ENCODE results near the gene ATP6V0E1.

Gene ATP6V0E1

GRCh38 chr5:172999372-172999973, 15.9 kb downstream of the ATP6V0E1 start:
- Histone ChIP-seq H3K27me3 (replicated peaks; ENCODE audit: control insufficient read depth, insufficient read depth, low read length, poor library complexity, severe bottlenecking) (no peaks in the 10 kb centered on the region), H3K9me3 (ENCODE audit: control insufficient read depth, low read length) (no peaks in the 10 kb centered on the region), H3K36me3 (ENCODE audit: control insufficient read depth, insufficient read depth, low read length) (peaks cover 18% of the 10 kb centered on the region), H3K4me1 (ENCODE audit: control insufficient read depth, insufficient read depth, low read length, poor library complexity, severe bottlenecking) (peaks cover 20% of the 10 kb centered on the region), H3K27ac (ENCODE audit: insufficient read depth, low read length, poor library complexity, severe bottlenecking) (no peak overlapping the region), H3K4me3 (ENCODE audit: insufficient read depth, low read depth, low read length, poor library complexity, severe bottlenecking) (no peak overlapping the region)
- no peak for DNase-seq

- no peaks in the 10 kb centered on the region for H3K9me3 ChIP-seq (ENCODE audit: control insufficient read depth, low read length)
- DNase-seq = no peak
- no peak overlapping the region for H3K27ac ChIP-seq (ENCODE audit: insufficient read depth, low read length, poor library complexity, severe bottlenecking)
- peaks cover 16% of the 10 kb centered on the region for H3K36me3 ChIP-seq (ENCODE audit: control insufficient read depth, insufficient read depth, low read length)
- H3K4me1 ChIP-seq (ENCODE audit: control insufficient read depth, insufficient read depth, low read length, poor library complexity, severe bottlenecking) = peaks cover 20% of the 10 kb centered on the region
- no peak overlapping the region for H3K4me3 ChIP-seq (ENCODE audit: insufficient read depth, low read depth, low read length, poor library complexity, severe bottlenecking)
- H3K27me3 ChIP-seq (replicated peaks; ENCODE audit: control insufficient read depth, insufficient read depth, low read length, poor library complexity, severe bottlenecking) = no peaks in the 10 kb centered on the region
Observed at GRCh38 chr5:172999974-173000373, 16.4 kb downstream of the ATP6V0E1 start.

GRCh38 chr5:173001229-173001841, 17.8 kb downstream of the ATP6V0E1 start:
- Histone ChIP-seq H3K4me1 (ENCODE audit: control insufficient read depth, insufficient read depth, low read length, poor library complexity, severe bottlenecking) (peaks cover 20% of the 10 kb centered on the region), H3K27me3 (replicated peaks; ENCODE audit: control insufficient read depth, insufficient read depth, low read length, poor library complexity, severe bottlenecking) (no peaks in the 10 kb centered on the region), H3K27ac (ENCODE audit: insufficient read depth, low read length, poor library complexity, severe bottlenecking) (no peak overlapping the region), H3K4me3 (ENCODE audit: insufficient read depth, low read depth, low read length, poor library complexity, severe bottlenecking) (no peak overlapping the region), H3K36me3 (ENCODE audit: control insufficient read depth, insufficient read depth, low read length) (peaks cover 3% of the 10 kb centered on the region), H3K9me3 (ENCODE audit: control insufficient read depth, low read length) (no peaks in the 10 kb centered on the region)
- DNase-seq = no peak

GRCh38 chr5:173003360-173003759, 19.8 kb downstream of the ATP6V0E1 start:
- Histone ChIP-seq H3K9me3 (ENCODE audit: control insufficient read depth, low read length) (no peaks in the 10 kb centered on the region), H3K27me3 (replicated peaks; ENCODE audit: control insufficient read depth, insufficient read depth, low read length, poor library complexity, severe bottlenecking) (no peaks in the 10 kb centered on the region), H3K4me1 (ENCODE audit: control insufficient read depth, insufficient read depth, low read length, poor library complexity, severe bottlenecking) (peaks cover 20% of the 10 kb centered on the region), H3K36me3 (ENCODE audit: control insufficient read depth, insufficient read depth, low read length) (no peaks in the 10 kb centered on the region), H3K4me3 (ENCODE audit: insufficient read depth, low read depth, low read length, poor library complexity, severe bottlenecking) (no peak overlapping the region), H3K27ac (ENCODE audit: insufficient read depth, low read length, poor library complexity, severe bottlenecking) (no peak overlapping the region)
- no peak for DNase-seq

GRCh38 chr5:173004013-173004412, 20.4 kb downstream of the ATP6V0E1 start:
- no peaks in the 10 kb centered on the region for H3K36me3 ChIP-seq (ENCODE audit: control insufficient read depth, insufficient read depth, low read length)
- H3K9me3 ChIP-seq (ENCODE audit: control insufficient read depth, low read length) = no peaks in the 10 kb centered on the region
- H3K4me3 ChIP-seq (ENCODE audit: insufficient read depth, low read depth, low read length, poor library complexity, severe bottlenecking) = no peak overlapping the region
- DNase-seq = no peak
- peaks cover 20% of the 10 kb centered on the region for H3K4me1 ChIP-seq (ENCODE audit: control insufficient read depth, insufficient read depth, low read length, poor library complexity, severe bottlenecking)
- H3K27me3 ChIP-seq (replicated peaks; ENCODE audit: control insufficient read depth, insufficient read depth, low read length, poor library complexity, severe bottlenecking) = no peaks in the 10 kb centered on the region
- no peak overlapping the region for H3K27ac ChIP-seq (ENCODE audit: insufficient read depth, low read length, poor library complexity, severe bottlenecking)

- Histone ChIP-seq H3K36me3 (ENCODE audit: control insufficient read depth, insufficient read depth, low read length) (no peaks in the 10 kb centered on the region), H3K4me3 (ENCODE audit: insufficient read depth, low read depth, low read length, poor library complexity, severe bottlenecking) (no peak overlapping the region), H3K9me3 (ENCODE audit: control insufficient read depth, low read length) (no peaks in the 10 kb centered on the region), H3K27me3 (replicated peaks; ENCODE audit: control insufficient read depth, insufficient read depth, low read length, poor library complexity, severe bottlenecking) (no peaks in the 10 kb centered on the region), H3K27ac (ENCODE audit: insufficient read depth, low read length, poor library complexity, severe bottlenecking) (no peak overlapping the region), H3K4me1 (ENCODE audit: control insufficient read depth, insufficient read depth, low read length, poor library complexity, severe bottlenecking) (peaks cover 20% of the 10 kb centered on the region)
- DNase-seq = no peak
Observed at GRCh38 chr5:173004447-173004846, 20.9 kb downstream of the ATP6V0E1 start.

- H3K4me3 ChIP-seq (ENCODE audit: insufficient read depth, low read depth, low read length, poor library complexity, severe bottlenecking) = no peak overlapping the region
- H3K9me3 ChIP-seq (ENCODE audit: control insufficient read depth, low read length) = no peaks in the 10 kb centered on the region
- DNase-seq = no peak
- no peaks in the 10 kb centered on the region for H3K27me3 ChIP-seq (replicated peaks; ENCODE audit: control insufficient read depth, insufficient read depth, low read length, poor library complexity, severe bottlenecking)
- no peaks in the 10 kb centered on the region for H3K4me1 ChIP-seq (ENCODE audit: control insufficient read depth, insufficient read depth, low read length, poor library complexity, severe bottlenecking)
- no peak overlapping the region for H3K27ac ChIP-seq (ENCODE audit: insufficient read depth, low read length, poor library complexity, severe bottlenecking)
- no peaks in the 10 kb centered on the region for H3K36me3 ChIP-seq (ENCODE audit: control insufficient read depth, insufficient read depth, low read length)
Observed at GRCh38 chr5:173010021-173010420, 26.4 kb downstream of the ATP6V0E1 start.

GRCh38 chr5:173010547-173011464, 27.2 kb downstream of the ATP6V0E1 start:
- Histone ChIP-seq H3K9me3 (ENCODE audit: control insufficient read depth, low read length) (no peaks in the 10 kb centered on the region), H3K4me3 (ENCODE audit: insufficient read depth, low read depth, low read length, poor library complexity, severe bottlenecking) (no peak overlapping the region), H3K36me3 (ENCODE audit: control insufficient read depth, insufficient read depth, low read length) (no peaks in the 10 kb centered on the region), H3K4me1 (ENCODE audit: control insufficient read depth, insufficient read depth, low read length, poor library complexity, severe bottlenecking) (no peaks in the 10 kb centered on the region), H3K27me3 (replicated peaks; ENCODE audit: control insufficient read depth, insufficient read depth, low read length, poor library complexity, severe bottlenecking) (no peaks in the 10 kb centered on the region), H3K27ac (ENCODE audit: insufficient read depth, low read length, poor library complexity, severe bottlenecking) (no peak overlapping the region)
- DNase-seq = no peak

GRCh38 chr5:173011566-173011965, 28.0 kb downstream of the ATP6V0E1 start:
- Histone ChIP-seq H3K4me1 (ENCODE audit: control insufficient read depth, insufficient read depth, low read length, poor library complexity, severe bottlenecking) (no peaks in the 10 kb centered on the region), H3K4me3 (ENCODE audit: insufficient read depth, low read depth, low read length, poor library complexity, severe bottlenecking) (no peak overlapping the region), H3K36me3 (ENCODE audit: control insufficient read depth, insufficient read depth, low read length) (no peaks in the 10 kb centered on the region), H3K27me3 (replicated peaks; ENCODE audit: control insufficient read depth, insufficient read depth, low read length, poor library complexity, severe bottlenecking) (no peaks in the 10 kb centered on the region), H3K9me3 (ENCODE audit: control insufficient read depth, low read length) (no peaks in the 10 kb centered on the region), H3K27ac (ENCODE audit: insufficient read depth, low read length, poor library complexity, severe bottlenecking) (no peak overlapping the region)
- DNase-seq = no peak

GRCh38 chr5:173012882-173013281, 29.3 kb downstream of the ATP6V0E1 start:
- H3K36me3 ChIP-seq (ENCODE audit: control insufficient read depth, insufficient read depth, low read length) = no peaks in the 10 kb centered on the region
- H3K4me3 ChIP-seq (ENCODE audit: insufficient read depth, low read depth, low read length, poor library complexity, severe bottlenecking) = no peak overlapping the region
- no peaks in the 10 kb centered on the region for H3K27me3 ChIP-seq (replicated peaks; ENCODE audit: control insufficient read depth, insufficient read depth, low read length, poor library complexity, severe bottlenecking)
- no peaks in the 10 kb centered on the region for H3K4me1 ChIP-seq (ENCODE audit: control insufficient read depth, insufficient read depth, low read length, poor library complexity, severe bottlenecking)
- no peak overlapping the region for H3K27ac ChIP-seq (ENCODE audit: insufficient read depth, low read length, poor library complexity, severe bottlenecking)
- no peaks in the 10 kb centered on the region for H3K9me3 ChIP-seq (ENCODE audit: control insufficient read depth, low read length)
- DNase-seq = no peak
